HepG2 (cell line): ENCODE data around the gene TMEM145. TPM values are rescaled to one million over a fixed set of nuclear protein-coding genes. Genes with fewer than 3 reads are reported as not detected.

Experiments used
- ATAC-seq: fragments of 200-7000 bp; cut with Tn5 transposase; 3 replicates; pipeline ENCODE4 v1.9.1; 2020; ENCODE audit warnings: mild to moderate bottlenecking, moderate library complexity
- BruUV-seq: library from RNA; stranded (reverse); fragments of 400-500 nt; replicated peaks from 2 replicates; lab custom pipeline; 2021; lab: Mats Ljungman, UMichigan
- CTCF ChIA-PET: fragments of 300-600 bp; formaldehyde crosslinking; extraction: SDS; loops from one replicate; lab custom pipeline; 2021; ENCODE audit warnings: low total read pairs, inconsistent platforms, low intra/inter-chr PET ratio; lab: Yijun Ruan, JAX
- POLR2A ChIA-PET: fragments of 350-600 bp; sonication (Branson Sonifier 250); formaldehyde crosslinking; loops from one replicate; lab custom pipeline; 2020; ENCODE audit warnings: antibody characterized with exemption, inconsistent platforms; lab: Yijun Ruan, JAX
- DNase-seq: peaks from one replicate; pipeline ENCODE4 v3.0.0-alpha.2; 2015; ENCODE audit warnings: low spot score
- FAIRE-seq: peaks from 3 replicates; lab custom pipeline; 2011; peaks lifted over from hg19 to GRCh38; lab: Jason Lieb, UNC
- H2AFZ ChIP-seq: one replicate; pipeline ENCODE4 v1.6.1; 2011; ENCODE audit warnings: low read length, inconsistent platforms
- H3K27ac ChIP-seq: fragments of 300-600 bp; 3 replicates; pipeline ENCODE4 v1.8.0; 2011; ENCODE audit warnings: mixed run types, mild to moderate bottlenecking, mixed read lengths, low read length, inconsistent platforms; ENCODE audit not compliant: insufficient read depth; ENCODE audit errors: extremely low read length
- H3K27me3 ChIP-seq, 2 experiments: fragments of 200-600 bp in 1 of 2; 2 replicates in 1 of 2; 3 replicates in 1 of 2; pipeline versions ENCODE4 v1.6.0 to v1.8.0; 2011; ENCODE audit warnings: low read length in 2 of 2, mild to moderate bottlenecking in 2 of 2, moderate library complexity in 2 of 2, inconsistent platforms in 1 of 2; ENCODE audit not compliant: insufficient read depth in 2 of 2, control insufficient read depth in 1 of 2
- H3K36me3 ChIP-seq, 2 experiments: fragments of 200-600 bp in 1 of 2; replicated peaks in 1 of 2; 2 replicates in 1 of 2; 3 replicates in 1 of 2; pipeline versions ENCODE4 v1.5.1 to v1.8.0; 2011; ENCODE audit warnings: low read length in 2 of 2, inconsistent platforms in 1 of 2; ENCODE audit not compliant: insufficient read depth in 2 of 2, control insufficient read depth in 1 of 2
- H3K4me1 ChIP-seq: 2 replicates; pipeline ENCODE4 v1.5.1; 2012; ENCODE audit warnings: low read length, inconsistent platforms; ENCODE audit not compliant: insufficient read depth
- H3K4me2 ChIP-seq: 2 replicates; pipeline ENCODE4 v1.6.0; 2011; ENCODE audit warnings: low read depth, low read length, inconsistent platforms
- H3K4me3 ChIP-seq, 3 experiments: fragments of 200-600 bp in 1 of 3; sonication (generic), shearing (Covaris generic) in 1 of 3; replicated peaks in 1 of 3; 2 replicates each; pipeline ENCODE4 v1.5.1; 2011 to 2016; ENCODE audit warnings: low read length in 3 of 3, inconsistent platforms in 2 of 3, low read depth in 2 of 3, mild to moderate bottlenecking in 2 of 3, control low read depth in 1 of 3, mixed read lengths in 1 of 3; ENCODE audit not compliant: insufficient read depth in 1 of 3
- H3K79me2 ChIP-seq: one replicate; pipeline ENCODE4 v1.6.1; 2011; ENCODE audit warnings: low read length, inconsistent platforms; ENCODE audit not compliant: insufficient read depth
- H3K9ac ChIP-seq: 2 replicates; pipeline ENCODE4 v1.6.0; 2011; ENCODE audit warnings: mild to moderate bottlenecking, low read depth, low read length, inconsistent platforms; ENCODE audit not compliant: insufficient read depth
- H3K9me3 ChIP-seq: 2 replicates; pipeline ENCODE4 v1.5.1; 2012; ENCODE audit warnings: mild to moderate bottlenecking, low read length
- H4K20me1 ChIP-seq: 2 replicates; pipeline ENCODE4 v1.6.0; 2011; ENCODE audit warnings: inconsistent platforms, mild to moderate bottlenecking, low read length, moderate library complexity; ENCODE audit not compliant: insufficient read depth
- BHLHE40 ChIP-seq: IDR thresholded peaks from 2 replicates; pipeline ENCODE4 v1.6.1; 2011; ENCODE audit warnings: low read length, improper control_type of control experiment
- HNRNPL ChIP-seq: fragments of 200-400 bp; formaldehyde crosslinking; IDR thresholded peaks from 2 replicates; pipeline ENCODE4 v1.6.1; 2017; ENCODE audit warnings: mild to moderate bottlenecking, low read depth, low read length
- LCORL ChIP-seq, 2 experiments: fragments of 450-650 bp in 1 of 2; sonication (generic) in 1 of 2; formaldehyde crosslinking in 1 of 2; IDR thresholded peaks; 2 replicates each; pipeline versions ENCODE4 v1.5.0 to v1.6.1; 2017 to 2020; ENCODE audit warnings: antibody characterized with exemption in 1 of 2, missing genetic modification reagents in 1 of 2
- PAWR ChIP-seq: sonication (generic); formaldehyde crosslinking; IDR thresholded peaks from 2 replicates; pipeline ENCODE4 v1.4.0; 2020; ENCODE audit warnings: missing genetic modification reagents, mild to moderate bottlenecking, borderline replicate concordance
- SAP130 ChIP-seq: IDR thresholded peaks from 2 replicates; pipeline ENCODE4 v1.6.1; 2016; ENCODE audit warnings: low read depth
- SNRNP70 ChIP-seq: fragments of 200-400 bp; formaldehyde crosslinking; IDR thresholded peaks from 2 replicates; pipeline ENCODE4 v1.6.1; 2017; ENCODE audit warnings: mild to moderate bottlenecking, low read depth, low read length, moderate library complexity
- ZBTB20 ChIP-seq: sonication (generic); formaldehyde crosslinking; IDR thresholded peaks from 2 replicates; pipeline ENCODE4 v1.8.1; 2023; ENCODE audit warnings: missing genetic modification reagents, low read depth, mild to moderate bottlenecking, borderline replicate concordance
- ZC3H13 ChIP-seq: sonication (generic); formaldehyde crosslinking; IDR thresholded peaks from 2 replicates; pipeline ENCODE4 v1.8.1; 2023; ENCODE audit warnings: mild to moderate bottlenecking, missing genetic modification reagents, moderate library complexity
- ZFP36L1 ChIP-seq: sonication (generic); formaldehyde crosslinking; IDR thresholded peaks from 2 replicates; pipeline ENCODE4 v1.8.0; 2022; ENCODE audit warnings: mild to moderate bottlenecking, missing genetic modification reagents, moderate library complexity
- ZFX ChIP-seq: sonication (generic); formaldehyde crosslinking; IDR thresholded peaks from 2 replicates; pipeline ENCODE4 v1.4.0; 2020; ENCODE audit warnings: mild to moderate bottlenecking, low read depth, missing genetic modification reagents, moderate library complexity
- ZNF747 ChIP-seq: sonication (generic); formaldehyde crosslinking; IDR thresholded peaks from 2 replicates; pipeline ENCODE4 v1.8.1; 2023; ENCODE audit warnings: missing genetic modification reagents, mild to moderate bottlenecking, borderline replicate concordance
- WGBS: methylation state at CpG from one replicate; pipeline ENCODE4 v1.1.6; 2017; ENCODE audit warnings: low lambda C conversion rate; 5-methylcytosine and 5-hydroxymethylcytosine counted together
- in situ Hi-C: cut with HindIII; loops from 2 replicates; pipeline ENCODE4 v1.10.0; 2017; ENCODE audit warnings: low pct_unique_long_range_greater_than_20kb; ENCODE audit not compliant: extremely low pct_ligation_motif_present
- intact Hi-C: fragments of 100-400 bp; cut with micrococcal nuclease; formaldehyde crosslinking; loops from one replicate; pipeline ENCODE4 v1.10.0; 2022; ENCODE audit not compliant: unreplicated experiment
- polyA plus RNA-seq, 8 experiments: library from polyadenylated mRNA; depleted of rRNA in 3 of 8; stranded (reverse) in 7 of 8; unstranded in 1 of 8; fragments of >200 nt; fragmentation: Illumina TruSeq in 4 of 8; extraction: Trizol in 4 of 8; gene quantifications; 2 replicates each; pipeline versions ENCODE4 v1.2.1 to v1.2.3, GENCODE V29; 2011 to 2016; ENCODE audit warnings: low read depth in 4 of 8, missing spikeins in 1 of 8, mixed read lengths in 1 of 8; ENCODE audit not compliant: insufficient read depth in 1 of 8
- total RNA-seq, 5 experiments: library from RNA; depleted of rRNA; stranded (reverse); fragments of >200 nt; fragmentation: Illumina TruSeq; extraction: Trizol; gene quantifications; 2 replicates each; pipeline ENCODE4 v1.2.3, GENCODE V29; 2016; ENCODE audit warnings: low read depth in 1 of 5
- TF ChIP-seq, protein P1 (sequence below): sonication (generic); formaldehyde crosslinking; IDR thresholded peaks from 2 replicates; pipeline ENCODE4 v1.4.0; 2020; ENCODE audit warnings: missing genetic modification reagents
- TF ChIP-seq, protein P2 (sequence below): conservative IDR thresholded peaks from 2 replicates; pipeline ENCODE4 v1.6.1; 2018; ENCODE audit warnings: missing genetic modification reagents
- TF ChIP-seq, protein P3 (sequence below): sonication (generic); formaldehyde crosslinking; IDR thresholded peaks from 2 replicates; pipeline ENCODE4 v1.4.0; 2020; ENCODE audit warnings: mild to moderate bottlenecking, missing genetic modification reagents
- TF ChIP-seq, protein P4 (sequence below), 2 experiments: sonication (generic) in 1 of 2; formaldehyde crosslinking in 1 of 2; IDR thresholded peaks; 2 replicates each; pipeline versions ENCODE4 v1.4.0 to v1.6.1; 2018 to 2020; ENCODE audit warnings: missing genetic modification reagents in 2 of 2, borderline replicate concordance in 1 of 2, low read depth in 1 of 2, mild to moderate bottlenecking in 1 of 2, missing biosample characterization in 1 of 2
- TF ChIP-seq, protein P5 (sequence below): IDR thresholded peaks from 2 replicates; pipeline ENCODE4 v1.6.1; 2012; ENCODE audit warnings: inconsistent platforms

Gene TMEM145
- total and polyA plus RNA-seq, 2 of the 13 experiments (the other 11 are each of a cell fraction or from before 2014, with no cell fraction given) = 0.07 to 5.1 TPM

DNA sequence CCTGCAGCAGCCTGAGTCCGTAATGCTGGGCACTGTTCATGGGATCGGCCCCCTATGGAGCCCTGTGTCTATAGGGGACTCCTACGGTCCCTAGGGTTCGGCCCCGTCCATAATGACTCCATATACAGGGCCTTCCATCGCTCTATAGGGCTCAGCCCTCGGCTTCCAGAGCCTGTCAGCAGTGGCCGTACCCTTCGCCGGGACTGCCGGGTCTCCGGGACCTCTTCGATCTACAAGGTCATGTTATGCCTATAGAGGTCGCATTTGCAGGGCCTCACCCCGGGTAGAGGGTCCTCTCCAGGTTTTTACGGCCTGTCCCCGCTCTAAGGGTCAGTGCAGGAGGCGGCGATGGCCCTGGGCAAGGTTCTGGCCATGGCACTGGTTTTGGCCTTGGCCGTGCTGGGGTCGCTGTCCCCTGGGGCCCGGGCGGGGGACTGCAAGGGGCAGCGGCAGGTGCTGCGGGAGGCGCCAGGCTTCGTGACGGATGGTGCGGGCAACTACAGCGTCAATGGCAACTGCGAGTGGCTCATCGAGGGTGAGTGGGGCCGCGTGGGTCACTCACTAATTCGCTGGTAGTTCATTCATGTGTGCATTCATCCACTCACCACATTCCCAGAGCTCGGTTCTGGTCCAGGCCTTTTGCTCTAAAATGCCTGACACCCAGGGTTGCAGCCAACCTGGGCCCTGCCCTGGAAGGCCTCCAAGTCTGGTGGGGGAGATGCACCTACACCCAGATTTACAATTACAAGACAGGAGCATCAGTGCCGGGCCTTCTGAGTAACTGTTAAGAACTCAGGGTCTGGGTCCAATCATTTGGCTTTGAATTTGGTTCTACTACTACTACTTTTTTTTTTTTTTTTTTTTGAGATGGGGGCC is 13.0 kb downstream of the TMEM145 start:
- Histone ChIP-seq H3K9me3 (no peaks in the 10 kb centered on the region), H4K20me1 (no peaks in the 10 kb centered on the region), H3K4me3 (peak overlapping the region; percentile 89 to 92 (median 92)), H3K9ac (peak overlapping the region; percentile 81), H3K36me3 (no peaks in the 10 kb centered on the region), H3K79me2 (peaks cover 21% of the 10 kb centered on the region), H3K4me2 (peak overlapping the region; percentile 98), H3K4me1 (peaks cover 24% of the 10 kb centered on the region), H2AFZ (no peak overlapping the region), H3K27ac (peak overlapping the region; percentile 63), H3K27me3 (peaks cover 0 to 5% of the 10 kb centered on the region in 2 experiments; a peak in 1 of 5 replicates)
- ATAC-seq (peak; percentile 66), FAIRE-seq (no peak), DNase-seq (no peak)
- POLR2A ChIA-PET = no interaction called here
- CTCF ChIA-PET = interaction anchor here (1.4 to 1.5 kb wide), 2 partner anchors 36 to 193 kb away, joined by 4 to 7 read pairs; no protein-coding TSS in a partner anchor
- intact Hi-C loops = loop anchor here (1.0 to 2.0 kb wide), 2 partner anchors 9 to 23 kb away; partner anchors contain the start of genes PAFAH1B3 and PRR19
- WGBS = 4% methylated on average over 14 of the region's 37 CpGs
- TSS peak; percentile 84 for BruUV-seq
- in situ Hi-C loops = no loop called here
- TF ChIP-seq, protein P1, sequence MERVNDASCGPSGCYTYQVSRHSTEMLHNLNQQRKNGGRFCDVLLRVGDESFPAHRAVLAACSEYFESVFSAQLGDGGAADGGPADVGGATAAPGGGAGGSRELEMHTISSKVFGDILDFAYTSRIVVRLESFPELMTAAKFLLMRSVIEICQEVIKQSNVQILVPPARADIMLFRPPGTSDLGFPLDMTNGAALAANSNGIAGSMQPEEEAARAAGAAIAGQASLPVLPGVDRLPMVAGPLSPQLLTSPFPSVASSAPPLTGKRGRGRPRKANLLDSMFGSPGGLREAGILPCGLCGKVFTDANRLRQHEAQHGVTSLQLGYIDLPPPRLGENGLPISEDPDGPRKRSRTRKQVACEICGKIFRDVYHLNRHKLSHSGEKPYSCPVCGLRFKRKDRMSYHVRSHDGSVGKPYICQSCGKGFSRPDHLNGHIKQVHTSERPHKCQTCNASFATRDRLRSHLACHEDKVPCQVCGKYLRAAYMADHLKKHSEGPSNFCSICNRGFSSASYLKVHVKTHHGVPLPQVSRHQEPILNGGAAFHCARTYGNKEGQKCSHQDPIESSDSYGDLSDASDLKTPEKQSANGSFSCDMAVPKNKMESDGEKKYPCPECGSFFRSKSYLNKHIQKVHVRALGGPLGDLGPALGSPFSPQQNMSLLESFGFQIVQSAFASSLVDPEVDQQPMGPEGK (CRISPR knock-in tag) = peak; percentile 35; the same call in 1 of the 2 replicates
- TF ChIP-seq ZFX (CRISPR knock-in tag) (peak; percentile 67), PAWR (no peak), ZFP36L1 (CRISPR knock-in tag) (no peak), SAP130 (CRISPR knock-in tag) (no peak), SNRNP70 (no peak), ZBTB20 (CRISPR knock-in tag) (peak; percentile 18; the same call in 1 of the 2 replicates), ZNF747 (CRISPR knock-in tag) (0 out of 2 replicates have a peak, but pooled peaks have one; percentile 10), ZC3H13 (CRISPR knock-in tag) (0 out of 2 replicates have a peak, but pooled peaks have one; percentile 31), BHLHE40 (0 out of 2 replicates have a peak, but pooled peaks have one; percentile 21), HNRNPL (0 out of 2 replicates have a peak, but pooled peaks have one; percentile 39), LCORL (IDR thresholded peaks at IDR 0.05) (no peak), LCORL (CRISPR knock-in tag; IDR thresholded peaks at IDR 0.05) (peak; percentile 45; the same call in 1 of the 2 replicates)
- TF ChIP-seq, protein P2, sequence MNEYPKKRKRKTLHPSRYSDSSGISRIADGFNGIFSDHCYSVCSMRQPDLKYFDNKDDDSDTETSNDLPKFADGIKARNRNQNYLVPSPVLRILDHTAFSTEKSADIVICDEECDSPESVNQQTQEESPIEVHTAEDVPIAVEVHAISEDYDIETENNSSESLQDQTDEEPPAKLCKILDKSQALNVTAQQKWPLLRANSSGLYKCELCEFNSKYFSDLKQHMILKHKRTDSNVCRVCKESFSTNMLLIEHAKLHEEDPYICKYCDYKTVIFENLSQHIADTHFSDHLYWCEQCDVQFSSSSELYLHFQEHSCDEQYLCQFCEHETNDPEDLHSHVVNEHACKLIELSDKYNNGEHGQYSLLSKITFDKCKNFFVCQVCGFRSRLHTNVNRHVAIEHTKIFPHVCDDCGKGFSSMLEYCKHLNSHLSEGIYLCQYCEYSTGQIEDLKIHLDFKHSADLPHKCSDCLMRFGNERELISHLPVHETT (CRISPR knock-in tag) = no peak
- TF ChIP-seq, protein P3, sequence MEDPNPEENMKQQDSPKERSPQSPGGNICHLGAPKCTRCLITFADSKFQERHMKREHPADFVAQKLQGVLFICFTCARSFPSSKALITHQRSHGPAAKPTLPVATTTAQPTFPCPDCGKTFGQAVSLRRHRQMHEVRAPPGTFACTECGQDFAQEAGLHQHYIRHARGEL (CRISPR knock-in tag) = peak; percentile 10; the same call in 1 of the 2 replicates
- TF ChIP-seq, protein P4, sequence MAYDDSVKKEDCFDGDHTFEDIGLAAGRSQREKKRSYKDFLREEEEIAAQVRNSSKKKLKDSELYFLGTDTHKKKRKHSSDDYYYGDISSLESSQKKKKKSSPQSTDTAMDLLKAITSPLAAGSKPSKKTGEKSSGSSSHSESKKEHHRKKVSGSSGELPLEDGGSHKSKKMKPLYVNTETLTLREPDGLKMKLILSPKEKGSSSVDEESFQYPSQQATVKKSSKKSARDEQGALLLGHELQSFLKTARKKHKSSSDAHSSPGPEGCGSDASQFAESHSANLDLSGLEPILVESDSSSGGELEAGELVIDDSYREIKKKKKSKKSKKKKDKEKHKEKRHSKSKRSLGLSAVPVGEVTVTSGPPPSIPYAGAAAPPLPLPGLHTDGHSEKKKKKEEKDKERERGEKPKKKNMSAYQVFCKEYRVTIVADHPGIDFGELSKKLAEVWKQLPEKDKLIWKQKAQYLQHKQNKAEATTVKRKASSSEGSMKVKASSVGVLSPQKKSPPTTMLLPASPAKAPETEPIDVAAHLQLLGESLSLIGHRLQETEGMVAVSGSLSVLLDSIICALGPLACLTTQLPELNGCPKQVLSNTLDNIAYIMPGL (CRISPR knock-in tag; IDR thresholded peaks at IDR 0.05; ENCODE audit: borderline replicate concordance in 1 of 2, low read depth in 1 of 2) = peak in 1 of 2 experiments; percentile 23; a peak in 1 of 4 replicates
- TF ChIP-seq, protein P5, sequence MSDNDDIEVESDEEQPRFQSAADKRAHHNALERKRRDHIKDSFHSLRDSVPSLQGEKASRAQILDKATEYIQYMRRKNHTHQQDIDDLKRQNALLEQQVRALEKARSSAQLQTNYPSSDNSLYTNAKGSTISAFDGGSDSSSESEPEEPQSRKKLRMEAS = no peak
